IPS-20b (cell line): Measurements from ENCODE around the gene AGT.

Experiments used
- H3K27ac ChIP-seq: one replicate; pipeline ENCODE4 v1.5.1; 2013; ENCODE audit warnings: low read length
- H3K27me3 ChIP-seq: 2 replicates; pipeline ENCODE4 v1.6.1; 2013; ENCODE audit warnings: mild to moderate bottlenecking, low read length, inconsistent platforms; ENCODE audit not compliant: insufficient read depth
- H3K36me3 ChIP-seq: 2 replicates; pipeline ENCODE4 v1.6.1; 2013; ENCODE audit warnings: low read depth, mild to moderate bottlenecking, inconsistent platforms, low read length, moderate library complexity; ENCODE audit not compliant: insufficient read depth
- H3K4me1 ChIP-seq: 2 replicates; pipeline ENCODE4 v1.6.1; 2013; ENCODE audit warnings: mild to moderate bottlenecking, control low read depth, inconsistent platforms, low read length, moderate library complexity; ENCODE audit not compliant: insufficient read depth
- H3K4me3 ChIP-seq: 2 replicates; pipeline ENCODE4 v1.5.1; 2013; ENCODE audit warnings: mild to moderate bottlenecking, low read length, inconsistent platforms
- H3K9ac ChIP-seq: 2 replicates; pipeline ENCODE4 v1.6.1; 2013; ENCODE audit warnings: low read depth, mild to moderate bottlenecking, inconsistent platforms, low read length, moderate library complexity
- H3K9me3 ChIP-seq: 2 replicates; pipeline ENCODE4 v1.6.1; 2013; ENCODE audit warnings: mild to moderate bottlenecking, low read depth, low read length, inconsistent platforms; ENCODE audit not compliant: insufficient read depth

Gene AGT

DNA sequence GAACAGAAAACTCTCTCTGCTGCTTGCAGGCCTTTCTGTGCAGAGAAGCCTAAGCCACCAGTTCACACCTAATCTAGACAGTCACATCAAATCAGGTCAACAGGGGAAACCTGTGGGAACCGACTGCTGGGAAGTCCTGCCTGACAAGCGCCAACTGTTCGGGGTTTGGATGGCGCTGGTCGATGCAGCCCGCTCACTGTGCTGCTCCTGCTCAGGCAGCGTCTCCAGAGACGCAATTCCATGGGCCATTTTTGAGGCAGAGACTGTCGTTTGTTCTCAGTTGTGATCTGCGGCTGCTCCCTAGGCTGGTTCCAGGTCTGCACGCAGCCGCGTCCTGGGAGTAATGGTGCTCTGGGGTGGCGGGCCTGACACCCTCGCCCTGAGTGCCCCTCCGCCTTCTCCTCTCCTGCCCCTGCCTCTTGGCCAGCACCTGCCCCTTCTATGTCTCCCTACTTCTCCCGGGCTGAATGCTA, 1.4 kb downstream of the AGT start:
- no peak overlapping the region for H3K4me3 ChIP-seq
- H3K36me3 ChIP-seq: no peaks in the 10 kb centered on the region
- no peaks in the 10 kb centered on the region for H3K27me3 ChIP-seq
- H3K27ac ChIP-seq: no peak overlapping the region
- no peak overlapping the region for H3K9ac ChIP-seq
- 0 out of 2 replicates have a peak, but pooled peaks cover 4% of the 10 kb centered on the region for H3K4me1 ChIP-seq
- no peaks in the 10 kb centered on the region for H3K9me3 ChIP-seq

DNA sequence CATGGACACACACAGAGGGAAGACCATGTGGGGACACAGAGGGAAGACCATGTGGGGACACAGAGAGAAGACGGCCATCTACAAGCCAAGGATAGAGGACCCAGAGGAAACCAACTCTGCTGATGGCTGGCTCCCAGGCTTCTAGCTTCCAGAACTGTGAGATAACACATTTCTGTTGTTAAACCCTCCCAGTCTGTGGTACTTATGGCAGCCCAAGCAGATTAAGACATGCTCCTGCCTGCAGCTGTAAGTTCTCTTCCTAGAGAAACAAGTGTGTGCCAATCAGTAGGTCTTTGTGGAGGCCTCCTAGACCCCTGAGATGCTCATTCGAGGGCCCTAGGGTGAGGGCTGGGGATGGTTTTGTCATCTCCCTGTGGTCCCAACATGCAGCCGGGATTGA, 2.7 kb downstream of the AGT start:
- H3K27me3 ChIP-seq: no peaks in the 10 kb centered on the region

DNA sequence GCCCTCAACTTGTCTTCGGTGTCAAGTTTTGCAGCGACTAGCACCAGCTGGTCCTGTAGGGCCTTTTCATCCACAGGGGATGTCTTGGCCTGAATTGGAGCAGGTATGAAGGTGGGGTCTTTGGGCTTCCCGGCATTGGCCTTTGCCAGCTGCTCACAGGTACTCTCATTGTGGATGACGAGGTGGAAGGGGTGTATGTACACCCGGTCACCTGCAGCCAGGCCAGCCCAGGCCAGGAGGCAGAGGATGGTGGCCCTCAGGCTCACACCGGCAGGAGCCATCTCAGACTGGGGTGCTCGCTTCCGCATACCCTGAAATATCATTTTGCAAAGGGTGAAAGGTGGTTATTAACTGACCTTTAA, 3.4 kb downstream of the AGT start:
- no peaks in the 10 kb centered on the region for H3K9me3 ChIP-seq
- H3K4me3 ChIP-seq: no peak overlapping the region
- H3K36me3 ChIP-seq: no peaks in the 10 kb centered on the region
- H3K9ac ChIP-seq: no peak overlapping the region
- no peak overlapping the region for H3K27ac ChIP-seq
- H3K27me3 ChIP-seq: no peaks in the 10 kb centered on the region
- H3K4me1 ChIP-seq: 0 out of 2 replicates have a peak, but pooled peaks cover 4% of the 10 kb centered on the region

More for the DNA sequence above, 2.7 kb downstream of the AGT start:
- no peak overlapping the region for H3K9ac ChIP-seq
- no peaks in the 10 kb centered on the region for H3K36me3 ChIP-seq
- no peak overlapping the region for H3K27ac ChIP-seq
- no peak overlapping the region for H3K4me3 ChIP-seq
- H3K9me3 ChIP-seq: no peaks in the 10 kb centered on the region
- H3K4me1 ChIP-seq: 0 out of 2 replicates have a peak, but pooled peaks cover 4% of the 10 kb centered on the region

DNA sequence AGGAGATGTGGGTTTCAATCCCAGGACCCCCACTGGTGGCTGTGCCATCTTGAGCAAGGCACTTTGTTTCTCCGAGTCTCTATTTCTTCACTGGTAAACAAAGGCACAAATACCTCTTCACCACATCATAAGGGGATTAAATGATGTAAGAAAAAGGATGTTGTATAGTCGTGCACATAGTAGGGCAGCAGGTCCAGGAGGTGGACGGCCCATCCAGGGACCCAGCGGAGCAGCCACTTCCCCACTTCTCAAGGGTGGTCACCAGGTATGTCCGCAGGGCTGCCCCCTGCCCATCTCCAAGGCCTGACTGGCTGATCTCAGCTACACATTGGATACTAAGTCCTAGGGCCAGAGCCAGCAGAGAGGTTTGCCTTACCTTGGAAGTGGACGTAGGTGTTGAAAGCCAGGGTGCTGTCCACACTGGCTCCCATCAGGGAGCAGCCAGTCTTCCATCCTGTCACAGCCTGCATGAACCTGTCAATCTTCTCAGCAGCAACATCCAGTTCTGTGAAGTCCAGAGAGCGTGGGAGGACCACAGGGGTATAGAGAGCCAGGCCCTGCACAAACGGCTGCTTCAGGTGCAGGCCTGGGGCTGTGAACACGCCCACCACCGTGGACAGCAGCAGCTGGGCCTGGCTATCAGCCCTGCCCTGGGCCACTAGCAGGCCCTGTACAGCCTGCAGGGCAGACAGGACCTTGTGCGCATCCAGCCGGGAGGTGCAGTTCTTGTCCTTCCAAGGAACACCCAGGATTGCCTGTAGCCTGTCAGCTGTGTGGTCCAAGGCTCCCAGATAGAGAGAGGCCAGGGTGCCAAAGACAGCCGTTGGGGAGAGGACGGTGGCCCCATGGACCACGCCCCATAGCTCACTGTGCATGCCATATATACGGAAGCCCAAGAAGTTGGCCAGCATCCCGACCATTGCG, 4.0 kb downstream of the AGT start:
- H3K36me3 ChIP-seq: no peaks in the 10 kb centered on the region
- no peak overlapping the region for H3K4me3 ChIP-seq
- H3K27ac ChIP-seq: no peak overlapping the region
- 0 out of 2 replicates have a peak, but pooled peaks cover 4% of the 10 kb centered on the region for H3K4me1 ChIP-seq
- no peaks in the 10 kb centered on the region for H3K9me3 ChIP-seq
- H3K27me3 ChIP-seq: no peaks in the 10 kb centered on the region
- H3K9ac ChIP-seq: no peak overlapping the region

DNA sequence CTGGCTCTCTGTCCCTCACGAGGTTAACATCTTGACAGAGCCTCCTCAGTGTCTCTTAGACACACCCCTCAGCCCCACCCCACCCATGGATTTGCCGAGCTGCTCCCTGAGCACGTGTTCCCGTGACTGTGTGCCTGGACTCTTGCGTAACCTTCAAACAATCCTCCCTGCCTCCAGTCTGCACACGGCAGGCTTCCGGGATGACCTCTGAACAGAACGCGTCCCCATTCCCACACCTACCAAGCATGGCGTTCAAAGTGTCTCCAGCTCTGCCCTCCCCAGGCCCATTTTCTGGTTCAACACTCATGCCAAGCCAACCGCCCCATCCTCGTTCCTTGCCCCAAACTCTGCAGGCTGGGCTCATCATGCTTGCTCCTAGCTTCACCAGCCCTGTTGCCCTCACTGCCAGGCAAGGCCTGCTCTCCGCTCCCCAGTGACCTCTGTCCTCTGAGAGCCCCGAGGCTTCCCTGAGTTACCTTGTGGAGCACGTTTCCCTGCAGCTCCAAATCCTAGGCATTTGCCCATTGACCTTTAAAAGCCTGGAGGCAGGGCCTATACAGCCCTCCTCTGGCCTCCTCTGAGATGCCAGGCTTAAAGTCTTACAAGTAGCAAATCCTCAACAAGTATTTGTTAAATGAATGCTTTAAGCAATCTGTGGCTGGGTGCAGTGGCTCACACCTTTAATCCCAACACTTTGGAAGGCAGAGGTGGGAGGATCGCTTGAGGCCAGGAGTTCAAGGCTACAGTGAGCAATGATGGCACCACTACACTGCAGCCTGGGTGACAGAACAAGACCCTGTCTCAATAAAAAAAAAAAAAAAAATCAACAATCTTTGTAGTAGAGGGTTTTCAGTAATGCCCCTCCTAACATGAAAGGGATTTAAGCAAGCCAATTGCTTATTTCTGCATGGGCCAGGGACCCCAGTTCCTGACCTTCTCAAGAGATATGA, 5.0 kb downstream of the AGT start:
- Histone ChIP-seq H3K36me3 (no peaks in the 10 kb centered on the region), H3K9me3 (no peaks in the 10 kb centered on the region), H3K27ac (no peak overlapping the region), H3K4me3 (no peak overlapping the region), H3K9ac (no peak overlapping the region), H3K4me1 (0 out of 2 replicates have a peak, but pooled peaks cover 4% of the 10 kb centered on the region), H3K27me3 (no peaks in the 10 kb centered on the region)

DNA sequence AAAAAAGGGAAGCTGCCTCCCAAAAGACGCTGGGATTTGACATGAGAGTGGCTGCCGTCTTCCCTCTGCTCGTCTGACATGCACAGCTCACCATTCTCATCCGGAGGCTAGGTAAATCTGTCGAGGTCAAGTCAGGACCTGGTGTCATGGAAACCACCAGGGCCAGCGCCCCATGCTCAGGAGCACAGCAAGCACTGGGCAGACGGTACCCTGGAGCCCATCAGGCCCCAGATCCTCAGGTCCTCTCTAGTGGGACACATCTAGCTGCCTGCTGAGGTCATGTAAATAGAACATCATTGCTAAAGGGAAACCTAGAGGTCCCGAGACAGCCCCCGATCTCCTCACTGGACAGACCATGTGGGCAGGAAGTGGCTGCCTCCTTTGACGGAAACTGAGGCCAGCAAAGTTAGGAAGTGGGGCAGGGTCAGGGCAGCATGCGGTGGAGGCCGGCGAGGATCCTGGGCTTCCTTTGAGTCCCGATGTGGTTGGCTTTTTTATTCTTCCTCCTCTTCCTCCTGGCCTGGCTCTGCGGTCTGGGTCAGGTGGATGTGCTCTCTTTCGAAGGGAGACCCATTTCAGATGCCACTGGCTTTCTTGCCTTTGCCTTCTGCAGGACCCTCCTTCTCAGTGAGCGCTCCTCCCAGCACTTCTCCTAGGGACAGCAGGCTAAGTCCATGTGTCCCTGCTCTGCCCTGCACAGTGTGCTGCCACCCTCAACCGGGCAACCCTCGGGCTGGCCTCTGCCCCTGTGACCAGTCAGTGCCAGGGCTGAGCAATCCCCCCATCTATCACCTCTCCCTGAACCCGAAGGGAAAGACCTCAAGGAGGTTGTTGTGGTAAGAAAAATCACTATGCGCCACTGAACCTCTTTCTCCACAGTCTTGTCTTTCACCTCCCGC, 5.9 kb downstream of the AGT start:
- H3K9ac ChIP-seq: no peak overlapping the region
- H3K27me3 ChIP-seq: no peaks in the 10 kb centered on the region
- H3K27ac ChIP-seq: no peak overlapping the region
- H3K4me1 ChIP-seq: 0 out of 2 replicates have a peak, but pooled peaks cover 4% of the 10 kb centered on the region
- no peak overlapping the region for H3K4me3 ChIP-seq
- H3K9me3 ChIP-seq: no peaks in the 10 kb centered on the region
- H3K36me3 ChIP-seq: no peaks in the 10 kb centered on the region

DNA sequence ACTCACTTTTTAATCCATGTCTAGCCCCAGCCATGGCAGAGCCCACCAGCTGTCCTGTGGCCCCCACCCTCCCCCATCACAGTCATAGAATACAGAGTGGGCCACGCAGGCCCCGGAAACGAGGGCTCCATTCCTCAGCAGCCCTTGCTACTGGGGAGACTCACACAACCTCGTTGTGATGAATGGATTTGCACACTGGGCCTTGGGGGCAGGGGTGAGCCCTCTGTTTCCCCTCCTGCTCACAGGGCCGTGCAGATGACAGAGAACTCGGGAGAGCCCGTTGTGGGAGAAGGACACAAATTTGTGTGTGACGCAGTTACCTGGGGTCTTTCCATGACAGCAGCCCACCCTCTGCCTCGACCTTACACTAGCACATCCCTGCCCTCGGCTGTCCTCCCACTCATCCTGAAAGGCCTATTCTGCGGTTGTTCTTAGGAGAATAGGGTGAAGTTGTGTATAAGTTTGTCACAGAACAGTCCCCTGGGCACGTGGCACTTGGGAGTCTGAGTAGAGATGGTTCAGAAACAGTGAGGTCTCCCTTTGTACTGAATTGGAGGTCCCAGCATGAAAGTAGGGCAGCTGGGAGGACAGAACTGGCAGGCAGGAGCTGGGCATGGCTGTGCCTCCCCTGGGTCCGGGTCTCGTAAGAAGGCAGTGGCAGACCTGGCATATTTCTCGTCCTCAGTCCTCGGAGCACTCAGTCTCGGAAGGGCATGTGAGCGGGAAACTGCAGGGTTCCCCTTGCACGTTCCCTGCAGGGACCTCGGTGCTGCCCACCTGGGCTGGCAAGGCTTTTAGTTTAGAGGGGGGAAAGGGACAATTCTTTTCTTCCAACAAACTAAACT, 6.8 kb downstream of the AGT start:
- H3K9me3 ChIP-seq: no peaks in the 10 kb centered on the region
- no peaks in the 10 kb centered on the region for H3K27me3 ChIP-seq
- H3K27ac ChIP-seq: no peak overlapping the region
- H3K36me3 ChIP-seq: no peaks in the 10 kb centered on the region
- H3K4me1 ChIP-seq: 0 out of 2 replicates have a peak, but pooled peaks cover 2% of the 10 kb centered on the region
- H3K9ac ChIP-seq: no peak overlapping the region
- H3K4me3 ChIP-seq: no peak overlapping the region

DNA sequence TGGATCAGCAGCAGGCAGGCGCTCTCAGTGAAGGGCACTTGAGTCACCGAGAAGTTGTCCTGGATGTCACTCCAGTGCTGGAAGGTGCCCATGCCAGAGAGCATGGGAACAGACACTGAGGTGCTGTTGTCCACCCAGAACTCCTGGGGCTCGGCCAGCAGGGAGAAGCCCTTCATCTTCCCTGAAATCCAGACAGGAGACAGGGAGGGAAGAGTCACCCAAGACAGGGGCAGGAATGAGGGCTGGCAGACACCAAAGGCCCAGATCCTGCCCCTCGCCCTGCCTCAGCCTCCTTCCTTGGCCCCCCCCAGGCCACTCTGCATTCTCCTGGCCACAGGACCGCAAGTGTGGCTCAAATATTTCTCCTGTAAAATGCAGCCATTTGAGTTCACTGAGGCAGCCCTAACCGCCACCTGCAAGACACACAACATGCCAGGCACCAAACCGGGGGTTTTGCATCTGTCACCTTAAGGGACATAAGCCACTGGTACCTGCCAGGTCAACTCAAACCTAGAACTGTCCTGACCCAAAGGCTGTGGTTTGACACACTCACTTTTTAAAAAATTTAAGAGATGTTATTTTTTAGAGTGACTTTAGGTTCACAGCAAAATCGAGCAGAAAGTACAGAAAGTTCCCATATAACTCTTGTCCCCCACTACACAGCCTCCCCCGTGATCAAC, 7.8 kb downstream of the AGT start:
- Histone ChIP-seq H3K27me3 (no peaks in the 10 kb centered on the region), H3K9me3 (no peaks in the 10 kb centered on the region), H3K27ac (no peak overlapping the region), H3K4me1 (no peaks in the 10 kb centered on the region), H3K36me3 (no peaks in the 10 kb centered on the region), H3K9ac (no peak overlapping the region), H3K4me3 (no peak overlapping the region)

DNA sequence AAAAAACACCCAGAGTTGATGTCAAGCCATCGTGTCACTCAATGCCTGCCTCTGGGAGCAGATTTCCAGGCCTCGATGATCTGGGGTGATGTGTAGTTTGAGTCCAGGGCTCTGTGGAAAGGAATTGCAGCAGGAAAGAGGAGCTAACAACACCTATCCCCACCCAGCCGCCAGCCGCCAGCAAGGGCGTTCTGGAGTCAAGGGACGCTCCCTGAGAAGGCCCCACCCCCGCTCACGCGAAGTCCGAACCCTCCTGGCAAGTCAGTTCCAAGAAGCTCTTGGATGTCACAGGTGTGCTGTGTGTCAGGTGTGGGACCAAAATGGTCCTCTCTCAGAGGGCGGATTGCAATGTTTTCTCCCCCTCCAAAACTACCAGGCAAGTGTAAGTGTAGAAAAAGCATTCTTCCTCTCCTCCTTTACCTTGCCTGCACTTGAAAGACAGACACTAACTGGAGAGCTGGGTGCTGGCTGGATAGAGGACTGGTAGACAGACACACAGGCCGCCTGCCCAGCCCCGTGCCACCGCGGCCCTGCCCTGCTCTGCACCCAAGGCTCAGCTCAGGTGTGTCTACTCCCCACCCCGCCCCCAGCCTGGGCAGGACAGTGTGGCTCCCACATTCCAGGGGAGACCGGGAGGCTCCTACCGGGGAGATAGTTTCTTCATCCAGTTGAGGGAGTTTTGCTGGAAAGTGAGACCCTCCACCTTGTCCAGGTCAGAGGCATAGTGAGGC, 8.5 kb downstream of the AGT start:
- Histone ChIP-seq H3K9me3 (no peaks in the 10 kb centered on the region), H3K27ac (no peak overlapping the region), H3K4me3 (no peak overlapping the region), H3K36me3 (no peaks in the 10 kb centered on the region), H3K27me3 (no peaks in the 10 kb centered on the region), H3K4me1 (no peaks in the 10 kb centered on the region), H3K9ac (no peak overlapping the region)
